Measurements from ENCODE around the gene POLN.
"Not testable (repeated sequence)": the region's sequence is repeated elsewhere in the genome, so short reads cannot be mapped to it uniquely, and the experiment has no call there.

POLN gene

GRCh38 chr4:2049381-2049780, 192.5 kb downstream of the POLN start:
- no peak for DNase-seq

- DNase-seq: no peak
Observed at GRCh38 chr4:2048831-2049230, 193.1 kb downstream of the POLN start.

- no peak for DNase-seq
Observed at GRCh38 chr4:2047781-2048581, 193.9 kb downstream of the POLN start.

GRCh38 chr4:2047031-2047660, 194.8 kb downstream of the POLN start:
- no peak for DNase-seq

- DNase-seq: no peak
Observed at GRCh38 chr4:2046031-2046961, 195.6 kb downstream of the POLN start.

GRCh38 chr4:2045518-2045951, 196.4 kb downstream of the POLN start:
- no peak for DNase-seq

GRCh38 chr4:2044542-2045517, 197.1 kb downstream of the POLN start:
- no peak for DNase-seq

- DNase-seq: no peak
Observed at GRCh38 chr4:2044119-2044485, 197.8 kb downstream of the POLN start.

- DNase-seq: no peak
Observed at GRCh38 chr4:2043396-2044118, 198.4 kb downstream of the POLN start.

- no peak for DNase-seq
Observed at GRCh38 chr4:2042947-2043395, 198.9 kb downstream of the POLN start.

GRCh38 chr4:2042204-2042946, 199.5 kb downstream of the POLN start:
- DNase-seq: no peak

- peak; percentile 85 for DNase-seq
Observed at GRCh38 chr4:2041239-2042130, 200.4 kb downstream of the POLN start.

- no peak for DNase-seq
Observed at GRCh38 chr4:2040391-2041238, 201.3 kb downstream of the POLN start.

GRCh38 chr4:2036866-2037265, 205.1 kb downstream of the POLN start:
- no peak for DNase-seq

GRCh38 chr4:2036327-2036726, 205.6 kb downstream of the POLN start:
- no peak for DNase-seq

GRCh38 chr4:2031161-2031560, 210.8 kb downstream of the POLN start:
- DNase-seq: not testable (repeated sequence)

- DNase-seq: not testable (repeated sequence)
Observed at GRCh38 chr4:2027120-2027519, 214.8 kb downstream of the POLN start.

- DNase-seq: no peak
Observed at GRCh38 chr4:2025817-2026216, 216.1 kb downstream of the POLN start.

GRCh38 chr4:2024683-2025082, 217.2 kb downstream of the POLN start:
- DNase-seq: no peak

Data from left hindlimb (tissue), 1 donor.